D721Med (cell line): ENCODE data around the gene TKTL1.

Experiments used
- DNase-seq: peaks from one replicate; pipeline ENCODE4 v3.0.0; 2011; ENCODE audit warnings: low spot score; ENCODE audit not compliant: insufficient read length
- FAIRE-seq: peaks from 2 replicates; lab custom pipeline; 2011; peaks lifted over from hg19 to GRCh38; lab: Jason Lieb, UNC
- CTCF ChIP-seq: IDR thresholded peaks from 2 replicates; pipeline ENCODE4 v1.5.1; 2012; ENCODE audit warnings: mild to moderate bottlenecking, control low read depth; ENCODE audit not compliant: insufficient read depth; ENCODE audit errors: missing control alignments

TKTL1 gene

GRCh38 chrX:154350429-154351182 lies 55.0 kb downstream of the TKTL1 start:
- no peak for TF ChIP-seq CTCF
- DNase-seq (no peak), FAIRE-seq (no peak)

GRCh38 chrX:154351183-154352011 lies 55.8 kb downstream of the TKTL1 start:
- no peak for TF ChIP-seq CTCF
- DNase-seq (no peak), FAIRE-seq (no peak)

- no peak for TF ChIP-seq CTCF
- FAIRE-seq, result no peak
- DNase-seq, result no peak
Observed at GRCh38 chrX:154352012-154352401, 56.4 kb downstream of the TKTL1 start.

- FAIRE-seq (no peak), DNase-seq (no peak)
- no peak for TF ChIP-seq CTCF
Observed at GRCh38 chrX:154352466-154352865, 56.9 kb downstream of the TKTL1 start.

- no peak for TF ChIP-seq CTCF
- no peak for FAIRE-seq
- no peak for DNase-seq
Observed at GRCh38 chrX:154353172-154353843, 57.7 kb downstream of the TKTL1 start.

GRCh38 chrX:154354013-154354412 lies 58.4 kb downstream of the TKTL1 start:
- TF ChIP-seq CTCF, result no peak
- DNase-seq (no peak), FAIRE-seq (no peak)
